HG02763 (cell line): ENCODE measurements around the gene IL4I1.

Experiments
- ATAC-seq: cut with Tn5 transposase; IDR thresholded peaks from one replicate; pipeline ENCODE4 v1.9.1; 2021; ENCODE audit warnings: mild to moderate bottlenecking, moderate library complexity; ENCODE audit not compliant: unreplicated experiment

IL4I1 gene

DNA sequence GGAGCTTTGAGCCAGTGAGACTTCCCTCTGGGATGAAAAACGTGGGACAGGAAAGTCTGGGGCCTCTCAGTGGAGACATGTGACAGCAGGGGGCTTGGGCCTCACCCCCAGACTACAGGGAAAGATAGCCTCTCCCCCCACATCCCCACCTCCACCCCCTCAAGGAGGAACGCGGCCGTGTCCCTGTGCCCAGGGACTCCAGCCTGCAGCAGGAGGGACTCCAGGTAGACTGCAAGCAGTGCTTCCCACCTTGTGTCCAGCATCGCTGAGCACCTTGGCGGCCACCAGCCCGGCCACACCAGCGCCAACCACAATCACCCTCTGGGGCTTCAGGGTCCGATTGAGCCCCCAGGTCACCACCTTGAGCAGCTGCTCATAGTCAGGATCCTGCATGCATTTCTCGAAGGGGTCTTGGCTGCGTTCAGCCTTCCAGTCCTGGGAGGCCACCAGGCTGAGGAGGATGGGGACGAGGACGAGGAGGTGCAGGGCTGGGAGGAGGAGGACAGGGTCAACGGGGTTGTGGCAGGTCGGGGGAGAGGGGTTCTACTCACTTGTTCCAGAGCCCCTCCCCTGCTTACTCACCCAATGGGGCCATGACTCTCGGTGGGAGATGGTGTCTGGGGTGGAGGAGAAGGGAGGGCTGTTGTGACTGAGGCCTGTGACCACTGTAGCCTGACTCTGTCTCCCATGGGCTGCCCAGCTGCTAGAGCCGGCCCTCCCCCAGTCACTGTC, 955 bp downstream of the IL4I1 start:
- no peak for ATAC-seq

DNA sequence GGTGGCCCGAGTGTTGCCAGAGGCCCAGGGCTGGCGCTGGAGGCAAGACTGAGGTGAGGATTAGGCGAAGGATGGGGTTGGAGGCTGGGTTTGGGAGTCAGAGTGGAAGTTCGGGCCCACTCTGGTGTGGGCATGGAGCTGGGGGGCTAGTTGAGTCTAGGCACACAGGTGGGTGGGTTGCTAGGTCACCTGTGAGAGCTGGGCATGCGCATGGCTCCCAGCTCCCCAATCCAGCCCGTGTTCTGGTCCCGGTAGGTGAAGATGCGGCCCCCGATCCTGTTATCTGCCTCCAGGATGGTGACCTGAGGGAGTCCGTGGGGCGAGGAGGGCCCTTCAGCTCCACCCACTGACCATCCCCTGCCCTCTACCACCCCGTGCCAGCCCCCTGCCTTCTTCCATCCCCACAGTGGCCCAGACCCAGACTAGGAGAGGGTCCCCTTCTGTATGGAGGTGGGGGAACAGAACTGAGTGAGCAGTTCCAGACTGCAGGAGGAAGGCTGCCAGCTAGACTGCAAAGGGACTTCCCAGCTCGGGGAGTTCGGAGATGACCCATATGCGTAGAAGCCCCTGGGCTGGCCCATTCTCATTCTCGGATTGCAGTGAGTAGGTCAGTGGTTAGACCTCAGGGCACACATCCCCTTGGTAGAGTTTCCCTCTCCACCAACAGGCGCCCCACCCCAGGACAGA, 1.7 kb downstream of the IL4I1 start:
- no peak for ATAC-seq

DNA sequence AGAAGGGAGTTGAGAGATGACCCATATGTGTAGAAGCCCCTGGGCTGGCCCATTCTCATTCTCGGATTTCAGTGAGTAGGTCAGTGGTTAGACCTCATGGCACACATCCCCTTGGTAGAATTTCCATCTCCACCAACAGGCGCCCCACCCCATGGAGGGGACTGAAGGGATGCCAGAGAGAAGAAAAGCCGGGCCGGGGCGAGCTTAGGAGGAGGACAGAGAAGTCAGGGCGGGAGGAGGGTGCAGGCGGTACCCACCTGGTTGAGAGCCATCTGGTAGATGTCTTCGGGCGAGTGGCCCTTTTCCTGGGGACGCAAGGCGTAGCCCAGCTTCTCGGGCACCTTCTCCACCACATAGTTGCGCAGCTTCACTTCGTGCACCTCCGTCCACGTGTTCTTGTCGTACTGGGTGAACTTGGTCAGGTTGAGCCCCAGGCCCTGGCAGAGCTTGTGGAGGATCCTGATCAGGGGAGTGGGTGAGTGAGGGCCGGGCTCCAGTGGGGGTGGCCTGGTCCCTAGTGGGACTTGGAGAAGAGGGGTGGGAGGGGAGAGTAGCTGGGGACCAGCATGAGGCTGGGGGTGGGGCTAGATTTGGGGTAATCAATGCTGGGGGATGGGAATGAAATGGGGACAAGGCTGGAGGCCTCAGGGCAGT, 2.5 kb downstream of the IL4I1 start:
- ATAC-seq, result no peak

DNA sequence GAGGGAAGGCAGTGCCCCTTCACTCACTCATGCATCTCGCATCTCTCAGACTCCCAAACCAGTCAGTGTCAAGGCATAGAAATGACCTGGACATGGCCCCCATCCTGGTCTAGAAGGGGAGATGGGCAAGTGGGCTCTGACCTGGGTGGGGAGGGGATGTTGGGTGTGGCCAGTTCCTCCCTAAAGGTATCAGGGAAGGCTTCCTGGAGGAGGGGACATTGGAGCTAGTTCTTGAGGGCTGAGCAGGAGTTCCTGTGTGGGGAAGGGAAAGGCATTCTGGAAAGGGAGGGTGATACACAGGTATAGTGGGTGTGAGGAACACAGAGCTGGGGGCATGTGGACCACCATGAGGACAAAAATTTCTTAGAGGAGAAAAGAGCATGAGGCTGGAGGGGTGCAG, 4.0 kb downstream of the IL4I1 start:
- no peak for ATAC-seq

DNA sequence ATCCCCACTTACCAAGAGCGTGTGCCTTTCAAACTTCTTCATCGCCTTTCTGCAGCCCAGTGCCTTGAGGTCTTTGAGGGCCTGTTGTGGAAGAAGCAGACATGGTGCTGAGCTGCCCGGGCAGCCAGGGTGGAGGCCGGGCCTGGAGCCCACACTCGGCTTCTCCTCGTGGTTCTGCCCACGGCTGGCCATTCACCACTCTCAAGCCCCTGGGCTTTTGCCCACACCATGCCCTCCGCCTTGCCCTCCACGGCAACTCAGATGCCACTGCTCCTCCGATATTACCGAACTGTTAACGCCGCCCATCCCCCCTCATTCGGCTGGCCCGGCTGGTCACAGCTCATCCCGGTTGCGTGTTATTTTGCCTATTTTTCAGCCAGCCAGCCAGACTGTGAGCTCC, 5.3 kb downstream of the IL4I1 start:
- ATAC-seq, result no peak

DNA sequence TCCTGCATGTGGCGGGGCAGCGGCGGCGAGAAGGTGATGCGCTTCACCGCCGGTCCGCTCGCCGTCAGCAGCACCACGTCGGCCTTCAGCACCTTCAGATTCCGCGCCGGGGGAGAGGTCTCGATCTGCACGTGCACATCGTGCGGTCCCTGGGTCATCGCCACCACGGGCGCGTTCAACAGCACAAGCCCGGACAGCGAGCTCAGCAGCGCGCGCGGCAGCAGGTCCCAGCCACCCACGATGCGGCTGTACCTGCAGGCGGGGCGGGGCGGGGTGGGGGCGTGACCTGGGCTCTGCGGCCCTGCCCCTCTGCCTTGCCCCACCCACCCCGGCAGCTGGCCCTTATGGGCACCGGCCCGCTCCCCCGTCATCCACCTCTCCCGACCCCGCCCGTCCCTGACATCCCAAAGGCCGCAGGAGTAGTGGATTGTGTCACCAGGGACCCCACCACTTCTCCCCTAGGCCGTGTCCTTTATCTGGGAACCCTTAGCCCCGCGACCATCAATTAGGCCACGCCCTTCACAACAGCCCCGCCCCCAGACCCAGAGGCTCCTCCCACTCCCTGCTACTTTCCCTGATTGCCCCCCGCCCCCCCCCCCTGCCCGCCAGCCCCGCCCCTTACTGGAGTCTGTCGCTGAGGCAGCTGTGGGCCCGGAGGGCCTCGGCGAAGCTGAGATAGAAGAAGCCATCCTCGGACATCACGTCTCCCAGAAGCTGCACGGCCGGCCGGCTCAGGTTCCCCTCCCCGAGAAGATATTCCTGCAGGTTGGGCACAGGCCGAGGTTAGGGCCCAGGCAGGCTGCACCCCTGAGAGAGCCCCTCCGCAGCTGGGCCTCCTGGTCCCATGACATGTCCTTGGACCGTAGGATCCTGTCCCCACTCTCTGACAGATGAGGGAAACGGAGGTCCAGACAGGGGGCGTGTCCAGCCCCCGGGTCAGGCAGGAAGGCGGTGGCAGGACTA, 6.1 kb downstream of the IL4I1 start:
- no peak for ATAC-seq

DNA sequence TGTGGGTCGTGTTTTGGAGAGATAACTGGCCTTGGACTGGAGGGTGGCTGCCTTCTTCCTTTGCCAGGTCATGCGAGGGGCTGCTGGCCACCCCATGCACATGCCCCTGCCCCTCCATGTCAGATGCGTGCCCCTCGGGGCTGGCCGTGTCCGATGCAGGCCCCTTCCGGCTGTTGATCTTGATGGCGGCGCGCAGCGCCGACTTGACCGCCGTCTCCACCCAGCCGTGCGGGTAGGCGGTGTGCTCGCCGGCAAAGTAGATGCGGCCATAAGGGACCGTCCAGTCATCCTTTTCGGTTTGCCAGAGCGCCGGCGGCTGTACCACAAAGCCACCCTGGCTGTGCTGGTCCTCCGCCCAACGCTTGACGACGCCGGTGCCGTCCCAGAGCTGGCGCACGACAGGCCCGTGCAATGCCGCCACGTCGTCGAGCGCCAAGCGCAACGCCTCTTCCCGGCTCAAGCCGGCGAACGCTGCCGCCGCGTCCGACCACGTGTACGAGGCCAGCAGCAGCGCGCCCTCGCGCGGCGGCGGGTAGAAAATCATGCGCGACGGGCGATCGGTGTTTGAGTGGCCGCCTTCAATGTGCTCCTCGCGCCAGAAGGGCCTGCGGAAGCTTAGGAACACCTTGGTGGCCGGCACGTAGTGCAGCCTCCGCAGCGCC, 6.9 kb downstream of the IL4I1 start:
- ATAC-seq, result no peak

DNA sequence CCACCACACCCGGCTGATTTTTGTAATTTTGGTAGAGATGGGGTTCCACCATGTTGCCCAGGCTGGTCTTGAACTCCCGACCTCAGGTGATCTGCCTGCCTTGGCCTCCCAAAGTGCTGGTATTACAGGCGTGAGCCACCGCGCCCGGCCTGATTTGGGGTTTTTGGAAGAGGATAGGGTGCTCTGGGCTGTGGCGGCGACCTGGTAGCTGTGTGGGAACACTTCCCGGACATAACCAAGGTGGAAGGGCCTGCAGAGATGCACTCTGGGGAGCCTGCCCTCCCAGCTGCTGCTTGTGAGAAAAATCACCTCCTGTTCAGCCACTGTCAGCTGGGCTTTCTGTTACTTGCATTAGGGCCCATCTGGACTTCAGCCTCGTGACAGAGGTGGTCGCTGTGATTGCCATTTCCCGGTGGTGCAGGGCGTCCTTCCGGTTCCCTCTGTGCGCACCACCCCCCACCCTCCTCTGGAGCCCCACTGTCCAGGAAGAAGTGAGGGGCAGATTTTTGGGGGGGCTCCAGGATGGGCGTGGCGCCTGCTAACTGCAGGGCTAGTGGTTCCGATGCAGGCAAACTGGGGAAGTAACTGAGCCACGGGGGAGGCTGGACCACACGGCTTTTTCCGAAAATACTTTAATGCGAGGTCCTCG, 7.5 kb downstream of the IL4I1 start:
- no peak for ATAC-seq

DNA sequence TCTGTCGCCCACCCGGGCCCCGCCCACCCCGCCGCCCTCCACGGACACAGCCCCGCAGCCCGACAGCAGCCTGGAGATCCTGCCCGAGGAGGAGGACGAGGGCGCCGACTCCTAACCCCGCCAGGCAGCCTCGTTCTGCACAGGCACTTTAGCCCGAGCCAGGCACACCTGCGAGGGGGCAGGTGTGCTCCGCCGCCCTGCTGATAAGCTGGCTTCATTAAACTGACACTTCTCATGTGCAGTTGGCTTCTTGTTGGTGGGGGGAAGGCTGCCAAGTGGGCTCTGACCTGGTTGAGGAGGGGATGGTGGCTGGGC, 8.2 kb downstream of the IL4I1 start:
- ATAC-seq, result no peak

DNA sequence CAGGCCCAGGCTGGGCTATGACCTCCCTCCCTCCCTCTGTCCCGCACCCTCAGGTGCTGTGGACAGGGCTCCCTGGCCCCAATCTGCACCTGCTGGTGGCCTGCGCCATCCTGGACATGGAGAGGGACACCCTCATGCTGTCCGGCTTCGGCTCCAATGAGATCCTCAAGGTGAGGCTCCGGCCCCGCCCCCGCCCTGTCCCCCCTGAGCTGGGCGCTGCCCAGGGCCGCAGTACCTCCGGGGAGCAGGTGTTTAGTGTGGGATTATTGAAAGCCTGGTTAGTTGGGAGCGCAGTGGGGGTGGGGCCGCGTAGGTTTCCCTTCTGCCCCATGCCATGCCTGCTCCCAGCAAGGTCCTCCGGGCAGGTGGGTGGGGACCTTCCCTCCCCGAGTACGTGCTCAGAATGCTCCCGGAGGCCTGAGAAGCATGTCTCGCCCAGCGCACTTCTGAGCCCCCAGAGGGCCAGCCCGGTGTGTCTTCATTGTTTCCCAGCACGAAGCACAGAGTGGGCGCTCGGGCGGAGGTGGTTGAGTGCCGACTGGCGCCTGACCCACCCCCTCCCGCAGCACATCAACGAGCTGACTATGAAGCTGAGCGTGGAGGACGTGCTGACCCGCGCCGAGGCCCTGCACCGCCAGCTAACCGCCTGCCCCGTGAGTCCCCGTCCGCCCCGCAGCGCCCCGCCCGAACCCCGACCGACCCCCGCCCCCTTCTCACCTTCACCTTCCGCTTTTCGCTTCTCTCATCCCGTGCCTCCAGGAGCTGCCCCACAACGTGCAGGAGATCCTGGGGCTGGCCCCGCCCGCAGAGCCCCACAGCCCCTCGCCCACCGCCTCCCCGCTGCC, 8.8 kb downstream of the IL4I1 start:
- no peak for ATAC-seq

DNA sequence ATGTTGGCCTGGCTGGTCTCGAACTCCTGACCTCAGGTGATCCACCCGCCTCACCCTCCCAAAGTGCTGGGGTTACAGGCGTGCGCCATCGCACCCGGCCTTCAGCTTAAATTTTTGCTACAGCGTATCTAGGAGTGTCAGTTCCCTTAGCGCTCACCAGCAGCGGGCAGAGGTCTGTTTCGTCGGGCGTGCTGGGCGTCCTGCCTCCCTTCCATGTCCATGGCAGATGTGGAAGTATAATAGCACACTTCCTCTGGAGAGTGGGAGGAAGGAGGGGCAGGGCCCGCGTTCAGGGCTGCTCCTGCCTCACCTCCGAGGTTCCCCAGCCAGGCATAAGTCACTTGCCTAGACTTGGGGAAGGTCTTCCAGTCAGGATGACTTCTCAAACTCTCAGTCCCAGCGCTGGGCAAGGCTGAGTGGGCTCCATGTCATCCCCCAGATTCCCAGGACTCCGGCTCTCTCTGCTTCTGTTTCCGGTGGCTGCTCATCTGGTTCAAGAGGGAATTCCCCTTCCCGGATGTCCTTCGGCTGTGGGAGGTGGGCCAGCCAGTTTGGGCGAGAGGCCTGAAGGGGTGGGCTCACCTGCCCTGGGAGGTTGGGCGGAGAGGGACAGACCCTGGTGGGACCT, 9.5 kb downstream of the IL4I1 start:
- no peak for ATAC-seq

DNA sequence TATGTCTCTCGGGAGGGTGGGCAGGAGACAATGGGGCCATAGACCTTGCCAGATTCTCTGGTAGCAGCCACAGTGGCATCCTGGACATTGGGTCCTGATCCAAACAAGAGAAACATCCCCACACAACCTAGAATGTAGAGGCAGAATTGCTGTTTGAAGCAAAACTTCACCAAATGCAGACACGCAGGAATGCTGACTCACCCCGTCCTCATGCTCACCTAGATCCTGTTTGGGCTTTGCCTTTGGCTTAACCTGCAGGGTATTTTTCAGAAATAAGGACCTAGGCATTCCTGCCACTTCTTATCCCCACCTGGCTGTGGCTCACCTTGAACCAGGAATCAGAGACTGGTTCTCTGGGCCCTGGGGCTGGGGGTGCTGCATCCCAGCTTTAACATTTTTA, 11.9 kb downstream of the IL4I1 start:
- ATAC-seq, result no peak

DNA sequence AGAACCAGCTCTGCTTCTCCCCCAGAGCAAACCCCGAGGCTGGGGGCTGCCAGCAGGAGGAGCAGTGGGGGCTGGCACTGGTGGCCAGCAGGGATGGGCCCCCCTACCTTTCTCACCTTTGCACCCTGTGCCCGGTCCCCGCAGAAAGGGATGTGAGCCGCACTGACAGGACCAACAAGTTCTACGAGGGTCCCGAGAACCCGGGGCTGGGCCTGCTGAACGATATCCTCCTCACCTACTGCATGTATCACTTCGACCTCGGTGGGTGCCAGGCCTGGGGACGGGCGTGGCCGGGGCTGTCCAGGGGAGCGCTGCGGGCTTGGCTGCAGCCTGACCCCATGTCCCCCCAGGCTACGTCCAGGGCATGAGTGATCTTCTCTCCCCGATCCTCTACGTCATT, 12.6 kb downstream of the IL4I1 start:
- no peak for ATAC-seq

DNA sequence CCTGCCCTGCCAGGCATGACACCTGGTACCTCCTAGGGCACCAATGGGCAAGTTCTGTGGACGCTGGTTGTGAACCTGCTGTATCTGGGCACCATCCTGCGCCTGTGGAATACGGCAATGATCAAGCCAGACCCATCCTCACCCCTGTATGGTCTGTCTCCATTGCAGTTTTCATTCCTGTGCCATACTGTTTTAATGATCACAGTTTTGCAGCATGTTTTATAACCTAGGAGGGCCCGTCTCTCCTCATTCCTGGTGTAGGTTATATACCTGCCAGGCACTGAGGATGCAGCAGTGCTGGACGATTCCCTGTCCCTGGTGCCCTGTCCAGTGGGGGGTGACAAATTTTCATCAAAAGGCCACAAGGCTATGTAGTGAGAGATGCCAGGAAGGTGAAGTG, 13.6 kb downstream of the IL4I1 start:
- ATAC-seq, result no peak

DNA sequence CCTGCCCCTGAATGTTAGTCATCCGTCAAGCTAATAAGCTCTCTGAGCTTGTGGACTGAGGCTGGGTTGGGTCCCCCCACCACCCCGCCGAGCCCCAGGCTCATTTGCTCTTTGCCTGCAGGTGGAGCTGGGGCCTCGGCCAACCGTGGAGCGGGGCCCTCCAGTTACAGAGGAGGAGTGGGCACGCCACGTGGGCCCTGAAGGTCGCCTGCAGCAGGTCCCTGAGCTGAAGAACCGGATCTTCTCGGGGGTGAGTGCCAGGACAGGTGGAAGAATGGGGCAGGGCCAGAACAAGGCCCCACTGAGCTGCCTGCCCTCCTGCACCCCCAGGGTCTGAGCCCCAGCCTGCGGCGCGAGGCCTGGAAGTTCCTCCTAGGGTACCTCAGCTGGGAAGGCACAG, 14.0 kb downstream of the IL4I1 start:
- ATAC-seq, result no peak

DNA sequence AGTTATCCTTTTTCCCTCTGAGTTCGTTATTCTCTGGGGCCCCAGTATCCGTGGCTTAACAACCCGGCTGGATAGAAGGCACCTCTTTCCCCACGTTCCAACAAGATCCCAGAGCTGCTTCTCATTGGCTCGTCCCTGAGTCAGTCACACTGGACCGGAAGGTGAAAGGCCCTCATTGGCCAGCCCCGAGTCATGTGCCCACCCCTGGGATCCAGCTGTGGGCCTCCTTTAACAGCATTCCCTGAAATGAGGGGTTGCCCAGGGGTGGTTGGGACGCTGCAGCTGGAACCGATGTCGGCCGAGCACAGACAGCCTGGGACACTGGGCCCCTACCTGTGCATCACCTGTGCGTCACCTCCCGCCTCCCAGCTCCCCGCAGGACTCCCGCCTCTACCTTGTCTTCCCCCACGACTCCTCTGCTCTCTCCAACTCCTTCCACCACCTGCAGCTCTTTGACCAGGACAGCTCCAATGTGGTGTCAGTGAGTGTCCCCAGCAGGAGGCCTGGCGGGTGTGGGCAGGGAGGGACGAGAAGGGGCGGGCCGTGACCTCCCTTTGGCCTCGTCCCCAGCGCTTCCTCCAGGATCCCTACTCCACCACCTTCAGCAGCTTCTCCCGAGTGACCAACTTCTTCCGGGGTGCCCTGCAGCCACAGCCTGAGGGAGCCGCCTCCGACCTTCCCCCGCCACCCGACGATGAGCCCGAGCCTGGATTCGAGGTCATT, 14.9 kb downstream of the IL4I1 start:
- ATAC-seq, result no peak

DNA sequence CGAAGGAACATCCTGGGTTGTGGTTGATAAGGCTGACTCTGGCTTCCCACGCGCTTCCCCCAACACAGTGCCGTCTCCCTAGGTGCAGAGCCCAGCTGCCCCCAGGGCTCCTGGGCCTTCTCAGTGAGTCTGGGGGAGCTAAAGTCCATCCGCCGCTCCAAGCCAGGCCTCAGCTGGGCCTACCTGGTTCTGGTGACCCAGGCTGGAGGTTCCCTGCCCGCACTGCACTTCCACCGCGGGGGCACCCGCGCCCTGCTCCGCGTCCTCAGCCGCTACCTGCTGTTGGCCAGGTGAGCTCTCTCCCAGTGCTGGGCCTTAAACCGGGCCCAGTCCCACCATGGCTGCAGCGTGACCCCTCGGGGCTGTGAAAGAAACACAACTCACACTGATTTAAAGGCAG, 15.5 kb downstream of the IL4I1 start:
- no peak for ATAC-seq

DNA sequence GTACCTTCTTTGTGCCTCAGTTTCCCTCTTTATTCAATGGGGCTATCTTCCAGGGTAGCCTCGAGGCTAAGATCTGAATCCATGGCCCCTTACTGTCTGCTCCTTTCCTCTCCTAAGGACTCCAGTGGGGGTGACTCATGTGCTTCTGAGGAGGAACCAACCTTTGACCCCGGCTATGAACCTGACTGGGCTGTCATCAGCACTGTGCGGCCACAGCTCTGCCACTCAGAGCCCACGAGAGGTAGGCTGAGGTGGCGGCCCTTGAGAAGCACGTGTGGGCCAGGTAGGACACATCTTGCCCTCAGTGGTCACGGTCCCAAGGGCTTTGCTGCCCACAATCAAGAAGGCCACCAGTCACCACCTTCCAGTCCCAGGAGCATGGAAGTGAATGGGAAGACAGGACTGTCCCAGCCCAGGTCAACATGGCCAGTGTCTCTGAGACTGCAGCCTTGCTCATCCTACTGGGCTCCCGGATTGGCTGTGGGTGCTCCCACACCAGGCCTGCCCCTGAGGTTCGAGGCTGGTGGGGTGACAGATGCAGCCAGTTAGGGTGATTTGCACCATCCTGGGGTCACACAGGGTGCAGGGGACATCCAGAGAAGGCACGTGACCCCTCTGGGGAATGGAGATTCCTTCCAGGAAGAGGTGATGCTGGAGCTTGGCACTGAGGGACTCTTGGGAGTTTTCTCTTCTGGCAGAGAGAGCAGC, 16.4 kb downstream of the IL4I1 start:
- no peak for ATAC-seq
